Measurements from ENCODE around the gene POLK. TPM values are rescaled to one million over a fixed set of nuclear protein-coding genes. Genes with fewer than 3 reads are reported as not detected.

POLK gene
- total RNA-seq, 3 donors from 2014 or later: 25.7 to 28.0 (median 25.8) TPM

DNA sequence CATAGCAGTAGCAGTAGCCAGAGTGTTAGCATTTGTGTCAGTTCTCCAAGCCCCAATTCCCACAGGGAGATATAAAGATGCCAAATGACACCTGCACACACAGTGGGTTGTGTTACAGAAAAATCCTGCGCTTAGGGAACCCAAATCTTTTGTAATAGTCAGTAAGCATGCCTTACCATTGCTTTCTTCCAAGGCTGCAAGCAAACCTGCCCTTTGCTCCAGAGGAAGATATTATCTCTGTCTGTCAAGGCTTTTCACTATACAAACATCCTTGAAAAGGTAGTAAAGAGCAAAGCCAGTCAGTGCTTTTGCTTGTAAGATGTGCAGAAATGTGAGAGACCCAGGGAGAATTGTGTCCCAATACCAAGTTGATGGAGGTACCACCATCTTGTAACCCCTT lies 102.5 kb downstream of the POLK start:
- ATAC-seq (no peak), DNase-seq (no peak)
- H3K27me3 Mint-ChIP-seq (ENCODE audit: low read depth): peaks cover 6% of the 10 kb centered on the region
- H3K4me3 Mint-ChIP-seq: no peak overlapping the region
- H3K4me1 Mint-ChIP-seq (ENCODE audit: low read depth): peaks cover 5% of the 10 kb centered on the region
- peaks cover 2% of the 10 kb centered on the region for H3K36me3 Mint-ChIP-seq (ENCODE audit: insufficient read depth)
- no peaks in the 10 kb centered on the region for H3K9me3 Mint-ChIP-seq

DNA sequence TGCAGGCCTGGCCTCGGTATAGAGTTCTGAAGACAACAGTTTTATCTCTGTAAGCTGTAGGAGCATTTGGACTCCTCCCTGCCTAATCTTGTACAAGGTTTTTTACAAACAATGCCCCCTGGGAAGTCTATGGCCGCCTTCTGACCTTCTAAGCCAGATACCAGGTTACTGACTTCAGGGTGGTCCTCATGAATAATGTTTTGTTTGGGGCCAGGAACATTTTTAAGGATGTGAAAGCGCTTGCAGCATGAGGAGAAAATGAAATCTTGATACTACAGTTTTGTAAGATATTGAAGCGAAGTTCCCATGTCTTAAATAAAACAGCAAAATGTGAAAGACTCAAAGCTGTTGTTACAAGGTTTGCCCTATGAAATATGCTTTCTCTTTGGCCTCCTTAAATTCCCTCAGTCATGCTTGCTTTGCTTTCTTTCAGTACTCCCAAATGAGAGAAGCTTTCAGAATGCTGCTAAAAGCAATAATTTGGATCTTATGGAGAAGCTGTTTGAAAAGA lies 104.7 kb downstream of the POLK start:
- ATAC-seq: no peak
- DNase-seq: no peak
- no peaks in the 10 kb centered on the region for H3K36me3 Mint-ChIP-seq (ENCODE audit: insufficient read depth)
- H3K4me3 Mint-ChIP-seq: no peak overlapping the region
- H3K4me1 Mint-ChIP-seq (ENCODE audit: low read depth): no peaks in the 10 kb centered on the region
- no peaks in the 10 kb centered on the region for H3K9me3 Mint-ChIP-seq
- no peaks in the 10 kb centered on the region for H3K27me3 Mint-ChIP-seq (ENCODE audit: low read depth)

DNA sequence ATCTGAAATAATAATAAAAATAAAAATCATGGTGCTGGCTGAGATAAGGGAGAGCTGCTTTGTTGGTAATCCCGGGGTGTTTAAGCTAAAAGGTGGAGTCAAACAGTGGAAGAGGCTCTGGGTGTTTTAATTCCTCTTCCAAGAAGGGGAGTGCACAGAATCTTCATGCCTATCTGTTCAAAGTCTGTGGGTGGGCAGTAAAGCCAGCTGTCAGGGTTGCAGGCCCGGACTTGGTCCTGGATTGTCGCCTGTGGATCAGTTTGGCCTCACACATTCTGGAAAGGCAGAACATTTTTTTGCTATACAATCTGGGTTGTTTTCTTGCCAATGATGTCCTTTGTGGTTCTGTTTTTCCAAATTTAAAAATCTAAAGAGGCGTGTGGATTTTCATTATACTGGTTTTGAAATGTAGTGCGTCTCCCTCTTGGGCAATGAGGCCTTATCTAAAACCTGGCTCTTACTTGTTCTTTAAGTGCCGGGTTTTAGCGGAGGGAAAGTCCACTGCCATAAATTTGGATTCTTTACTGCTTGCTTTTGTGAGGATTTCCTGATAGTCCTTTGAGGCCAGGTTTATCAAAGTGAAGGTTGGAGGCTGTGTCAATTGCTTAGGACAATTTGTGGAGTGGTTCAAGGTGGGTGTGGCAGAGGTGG lies 105.4 kb downstream of the POLK start:
- H3K9me3 Mint-ChIP-seq: no peaks in the 10 kb centered on the region
- no peaks in the 10 kb centered on the region for H3K36me3 Mint-ChIP-seq (ENCODE audit: insufficient read depth)
- H3K4me1 Mint-ChIP-seq (ENCODE audit: low read depth): no peaks in the 10 kb centered on the region

DNA sequence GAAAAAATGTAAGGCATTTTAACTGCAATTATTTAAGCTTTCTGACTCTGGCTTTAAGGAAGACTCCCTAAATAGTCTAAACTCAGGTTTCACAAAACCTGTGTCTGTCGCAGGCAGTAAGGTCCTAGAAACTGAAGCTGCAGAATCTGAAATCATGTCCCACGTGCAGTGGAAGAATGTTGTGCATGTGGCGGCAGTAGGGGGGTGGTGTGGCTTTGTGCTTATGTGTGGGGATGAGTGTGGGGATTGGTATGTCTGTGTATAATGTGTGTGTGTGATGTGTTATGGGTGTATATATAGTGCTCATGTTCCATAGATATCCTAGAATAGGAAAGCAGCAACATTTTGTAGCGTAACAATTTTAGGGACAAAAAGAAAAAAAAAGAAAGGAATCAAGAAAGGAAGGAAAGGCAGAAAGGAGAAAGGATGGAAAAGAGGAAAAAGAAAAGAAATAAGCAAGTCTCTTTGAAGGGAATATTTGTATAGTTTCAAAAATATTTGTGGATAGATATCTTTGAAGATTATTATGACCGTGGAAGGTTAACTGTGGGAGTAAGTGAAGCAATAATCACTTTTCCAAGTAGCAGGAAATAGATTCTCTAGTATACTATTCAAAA lies 106.2 kb downstream of the POLK start:
- Mint-ChIP-seq H3K36me3 (ENCODE audit: insufficient read depth) (no peaks in the 10 kb centered on the region), H3K9me3 (no peaks in the 10 kb centered on the region), H3K27me3 (ENCODE audit: low read depth) (no peaks in the 10 kb centered on the region), H3K4me1 (ENCODE audit: low read depth) (no peaks in the 10 kb centered on the region), H3K4me3 (no peak overlapping the region)
- ATAC-seq: no peak
- no peak for DNase-seq

More for the DNA sequence above, 105.4 kb downstream of the POLK start:
- ATAC-seq: no peak
- Mint-ChIP-seq H3K4me3 (no peak overlapping the region), H3K27me3 (ENCODE audit: low read depth) (no peaks in the 10 kb centered on the region)
- no peak for DNase-seq

DNA sequence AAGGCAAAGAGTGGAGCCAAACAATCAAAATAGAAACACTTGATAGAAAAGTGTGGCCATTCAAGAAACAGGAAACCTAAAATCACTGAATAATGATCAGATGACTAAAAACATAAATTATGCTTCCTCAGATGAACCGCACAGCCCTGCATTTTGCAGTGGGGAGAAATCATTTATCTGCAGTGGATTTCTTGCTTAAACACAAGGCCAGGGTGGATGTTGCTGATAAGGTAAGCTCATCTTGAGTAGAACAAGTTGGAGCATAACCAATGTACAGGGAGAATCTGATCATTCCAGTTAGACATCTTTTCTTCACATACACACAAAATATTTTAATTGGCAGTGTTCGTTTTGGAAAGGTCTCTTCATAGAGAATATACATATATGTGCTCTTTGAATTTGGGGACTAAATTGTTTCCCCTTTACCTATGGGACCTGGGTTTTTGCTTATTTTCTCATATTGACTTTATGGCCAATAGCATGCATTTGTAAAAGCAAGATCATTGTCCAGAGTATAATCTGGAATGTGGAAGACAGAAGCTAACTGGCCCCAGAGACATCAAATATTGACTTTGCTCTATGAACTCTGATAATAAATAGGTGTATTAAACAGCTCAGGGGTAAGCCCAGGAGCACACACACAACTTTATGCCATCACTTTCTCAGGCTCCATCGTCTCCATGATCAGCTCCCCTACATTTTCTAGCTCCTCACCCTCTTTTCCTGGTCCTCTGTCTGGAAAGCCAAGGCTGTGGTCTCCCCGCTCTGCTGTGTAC lies 108.7 kb downstream of the POLK start:
- Mint-ChIP-seq H3K4me1 (ENCODE audit: low read depth) (no peaks in the 10 kb centered on the region), H3K27me3 (ENCODE audit: low read depth) (no peaks in the 10 kb centered on the region), H3K36me3 (ENCODE audit: insufficient read depth) (no peaks in the 10 kb centered on the region), H3K4me3 (no peak overlapping the region), H3K9me3 (no peaks in the 10 kb centered on the region)
- ATAC-seq (no peak), DNase-seq (no peak)

DNA sequence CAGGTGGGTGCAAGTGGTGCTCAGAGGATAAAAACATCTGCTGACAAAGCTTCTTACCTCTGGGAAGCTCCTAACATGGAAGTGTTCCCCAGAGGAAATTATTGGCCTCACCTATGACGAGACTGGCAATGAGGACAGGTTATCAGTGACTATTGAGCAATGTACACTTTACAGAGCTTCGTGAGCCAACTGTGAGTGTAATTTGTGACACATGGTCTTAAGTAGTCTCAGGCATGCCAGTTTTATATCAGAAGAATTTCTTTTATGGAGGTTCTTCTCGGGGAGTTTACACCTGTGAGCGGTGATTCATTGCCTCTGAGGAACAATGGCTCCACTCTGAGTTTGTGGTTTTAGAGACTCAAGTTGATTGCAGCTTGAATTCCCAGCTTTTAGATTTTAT lies 110.9 kb downstream of the POLK start:
- ATAC-seq: no peak
- Mint-ChIP-seq H3K4me1 (ENCODE audit: low read depth) (no peaks in the 10 kb centered on the region), H3K27me3 (ENCODE audit: low read depth) (no peaks in the 10 kb centered on the region)

DNA sequence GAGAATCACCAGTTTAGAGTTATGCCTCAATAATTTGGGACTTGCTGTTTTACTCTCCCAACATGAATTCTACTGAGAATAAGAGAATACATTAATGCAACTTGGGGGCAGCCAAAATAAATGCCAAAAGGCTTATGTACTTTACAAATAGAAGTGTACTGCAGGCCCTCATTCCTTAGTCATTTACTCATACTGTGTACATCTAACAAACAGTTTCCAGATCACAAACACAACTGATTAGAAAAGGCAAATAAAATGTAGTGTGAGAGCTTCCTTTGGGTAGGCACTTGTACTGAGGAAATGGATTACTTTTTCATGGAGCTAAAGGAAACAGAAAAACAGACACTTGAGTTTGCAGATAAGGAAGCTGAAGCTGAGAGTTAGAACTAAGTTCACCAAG lies 112.2 kb downstream of the POLK start:
- no peaks in the 10 kb centered on the region for H3K27me3 Mint-ChIP-seq (ENCODE audit: low read depth)
- no peak for ATAC-seq
- no peaks in the 10 kb centered on the region for H3K9me3 Mint-ChIP-seq
- peaks cover 2% of the 10 kb centered on the region for H3K36me3 Mint-ChIP-seq (ENCODE audit: insufficient read depth)
- H3K4me3 Mint-ChIP-seq: no peak overlapping the region
- DNase-seq: no peak
- H3K4me1 Mint-ChIP-seq (ENCODE audit: low read depth): no peaks in the 10 kb centered on the region

More for the DNA sequence above, 110.9 kb downstream of the POLK start:
- DNase-seq: no peak
- H3K4me3 Mint-ChIP-seq: no peak overlapping the region
- H3K9me3 Mint-ChIP-seq: no peaks in the 10 kb centered on the region
- H3K36me3 Mint-ChIP-seq (ENCODE audit: insufficient read depth): no peaks in the 10 kb centered on the region

DNA sequence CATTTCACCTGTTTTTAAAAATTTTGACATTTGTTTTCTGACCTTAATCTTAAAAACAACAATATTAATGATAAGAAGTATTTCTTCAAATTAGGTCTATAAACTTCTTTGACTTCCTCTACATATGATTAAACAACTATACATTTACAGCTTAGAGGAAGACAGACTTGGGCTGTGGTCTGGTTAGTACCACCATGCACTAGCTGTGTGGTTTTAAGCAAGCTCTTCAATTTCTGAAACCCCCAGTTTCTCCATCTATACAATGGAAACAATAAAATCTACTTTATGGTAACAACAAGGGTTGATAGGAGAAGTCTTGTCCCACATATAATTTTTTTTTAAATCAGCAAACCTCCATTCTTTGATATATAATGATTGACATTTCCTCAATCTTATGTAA lies 115.3 kb downstream of the POLK start:
- ATAC-seq (no peak), DNase-seq (no peak)
- Mint-ChIP-seq H3K4me1 (ENCODE audit: low read depth) (no peaks in the 10 kb centered on the region), H3K36me3 (ENCODE audit: insufficient read depth) (peaks cover 2% of the 10 kb centered on the region), H3K4me3 (no peak overlapping the region), H3K27me3 (ENCODE audit: low read depth) (no peaks in the 10 kb centered on the region), H3K9me3 (no peaks in the 10 kb centered on the region)

DNA sequence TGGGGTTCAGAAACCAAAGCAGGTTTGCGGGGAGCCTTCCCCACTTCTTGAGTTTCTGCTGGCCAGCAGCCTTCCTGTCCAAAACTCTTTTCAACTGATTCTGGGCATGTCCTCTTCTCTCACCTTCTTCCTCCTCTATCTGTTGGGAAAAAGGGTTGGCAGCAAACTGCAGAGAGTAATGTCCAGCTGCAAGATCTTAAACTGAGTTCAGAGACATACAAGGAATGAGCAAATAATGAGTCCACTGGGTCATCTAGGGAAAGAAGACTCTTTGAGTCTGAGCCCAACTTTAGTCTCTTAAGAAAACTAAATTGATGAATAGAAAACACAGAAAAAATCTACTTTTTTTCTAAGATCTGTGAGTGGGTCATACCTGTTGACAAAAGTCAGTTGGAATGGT lies 116.1 kb downstream of the POLK start:
- H3K4me1 Mint-ChIP-seq (ENCODE audit: low read depth): no peaks in the 10 kb centered on the region
- DNase-seq (no peak), ATAC-seq (no peak)

DNA sequence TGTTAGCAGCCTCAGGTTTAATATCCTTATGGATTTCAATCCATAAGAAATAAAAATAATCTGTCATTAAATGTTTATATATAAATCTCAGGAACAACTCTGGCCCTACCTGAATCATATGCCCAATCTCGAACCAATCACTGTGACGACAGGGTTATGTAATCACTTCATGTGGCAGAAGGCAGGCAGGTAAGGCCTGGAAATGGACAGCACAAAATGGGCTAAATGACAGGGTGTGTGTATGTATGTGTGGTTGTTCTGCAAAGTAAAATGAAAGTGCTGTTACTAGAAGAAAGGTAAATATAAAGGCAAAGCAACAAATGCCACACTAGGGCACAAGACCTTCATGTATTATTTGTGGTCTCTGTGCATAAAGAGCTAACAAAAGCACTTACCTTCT lies 119.2 kb downstream of the POLK start:
- ATAC-seq (no peak), DNase-seq (no peak)
- H3K4me1 Mint-ChIP-seq (ENCODE audit: low read depth): no peaks in the 10 kb centered on the region
- H3K36me3 Mint-ChIP-seq (ENCODE audit: insufficient read depth): peaks cover 3% of the 10 kb centered on the region
- no peak overlapping the region for H3K4me3 Mint-ChIP-seq
- peaks cover 5% of the 10 kb centered on the region for H3K9me3 Mint-ChIP-seq
- no peaks in the 10 kb centered on the region for H3K27me3 Mint-ChIP-seq (ENCODE audit: low read depth)

More for the DNA sequence above, 116.1 kb downstream of the POLK start:
- Mint-ChIP-seq H3K27me3 (ENCODE audit: low read depth) (no peaks in the 10 kb centered on the region), H3K4me3 (no peak overlapping the region), H3K36me3 (ENCODE audit: insufficient read depth) (peaks cover 2% of the 10 kb centered on the region), H3K9me3 (no peaks in the 10 kb centered on the region)

DNA sequence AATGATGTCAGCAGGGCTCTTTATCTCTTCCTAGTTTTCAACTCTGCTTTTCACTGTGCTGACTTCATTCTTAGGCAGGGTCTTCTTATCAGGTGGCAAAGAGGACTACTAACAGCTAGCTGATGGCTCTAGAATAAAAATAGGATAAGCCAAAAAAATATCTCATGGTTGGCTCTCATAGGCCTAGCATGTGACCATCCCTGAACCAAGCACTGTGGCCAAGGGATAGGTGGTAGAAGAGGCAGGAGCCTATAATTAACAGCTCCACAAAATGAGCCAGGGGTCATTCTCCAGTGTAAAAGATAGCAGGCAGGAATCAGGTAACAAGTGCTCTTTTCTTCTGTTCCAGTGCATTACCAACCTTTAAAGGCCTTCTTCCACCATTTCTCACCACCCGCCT lies 120.6 kb downstream of the POLK start:
- DNase-seq (no peak), ATAC-seq (no peak)
- Mint-ChIP-seq H3K4me3 (no peak overlapping the region), H3K4me1 (ENCODE audit: low read depth) (no peaks in the 10 kb centered on the region), H3K27me3 (ENCODE audit: low read depth) (no peaks in the 10 kb centered on the region), H3K9me3 (peaks cover 5% of the 10 kb centered on the region), H3K36me3 (ENCODE audit: insufficient read depth) (peaks cover 3% of the 10 kb centered on the region)

DNA sequence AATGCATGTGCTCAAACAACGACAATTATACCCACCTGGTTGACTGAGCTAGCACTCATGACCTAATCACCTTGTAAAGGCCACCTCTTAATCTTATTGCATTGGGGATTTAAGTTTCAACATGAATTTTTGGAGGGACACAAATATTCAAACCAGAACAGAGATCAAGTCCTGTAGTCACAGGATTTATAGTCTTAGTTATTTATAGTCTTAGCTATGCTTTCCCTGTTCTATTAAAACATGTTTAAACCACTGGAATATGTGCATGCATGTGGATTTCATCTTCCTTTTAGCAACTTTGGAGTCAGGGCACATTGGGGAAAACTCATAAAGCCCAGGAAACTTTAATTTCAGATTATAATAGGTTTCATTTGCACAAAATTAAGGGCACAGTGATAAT lies 126.3 kb downstream of the POLK start:
- DNase-seq (no peak), ATAC-seq (no peak)
- H3K9me3 Mint-ChIP-seq: peaks cover 5% of the 10 kb centered on the region
- H3K27me3 Mint-ChIP-seq (ENCODE audit: low read depth): no peaks in the 10 kb centered on the region
- H3K4me1 Mint-ChIP-seq (ENCODE audit: low read depth): no peaks in the 10 kb centered on the region
- H3K36me3 Mint-ChIP-seq (ENCODE audit: insufficient read depth): peaks cover 2% of the 10 kb centered on the region
- H3K4me3 Mint-ChIP-seq: no peak overlapping the region

DNA sequence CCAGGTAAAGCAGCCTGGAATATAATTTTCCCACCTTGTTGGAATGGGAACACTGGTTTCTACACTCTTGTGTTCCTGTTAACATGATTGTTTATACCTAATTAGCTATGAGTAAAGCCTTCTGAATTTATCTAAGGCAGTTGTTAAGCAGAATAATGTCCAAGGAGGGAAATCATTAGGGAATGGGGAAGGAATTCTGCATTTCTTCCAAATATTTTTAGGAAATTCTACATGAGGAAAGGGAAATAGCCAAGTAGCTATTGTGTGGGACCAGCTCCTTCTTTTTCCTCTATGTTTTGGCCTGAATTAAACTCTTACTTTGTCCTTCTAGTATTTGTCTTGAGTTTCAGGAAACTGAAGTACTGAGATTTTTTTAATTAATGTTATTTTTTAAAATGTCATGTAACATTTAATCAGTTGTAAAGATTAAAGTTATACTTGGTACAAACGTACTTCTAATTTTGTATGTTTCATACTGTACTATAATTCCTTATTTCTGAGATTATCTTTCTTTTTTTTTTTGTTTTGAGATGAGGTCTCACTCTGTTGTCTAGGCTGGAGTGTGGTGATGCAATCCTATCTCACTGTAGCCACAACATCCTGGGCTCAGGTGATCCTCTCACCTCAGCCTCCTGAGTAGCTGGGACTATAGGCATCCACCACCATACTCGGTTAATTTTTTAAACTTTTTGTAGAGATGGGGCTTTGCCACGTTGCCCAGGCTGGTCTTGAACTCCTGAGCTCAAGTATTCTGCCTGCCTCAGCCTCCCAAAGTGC lies 128.0 kb downstream of the POLK start:
- Mint-ChIP-seq H3K4me1 (ENCODE audit: low read depth) (no peaks in the 10 kb centered on the region), H3K9me3 (no peaks in the 10 kb centered on the region), H3K4me3 (no peak overlapping the region), H3K36me3 (ENCODE audit: insufficient read depth) (peaks cover 1% of the 10 kb centered on the region), H3K27me3 (ENCODE audit: low read depth) (no peaks in the 10 kb centered on the region)
- no peak for DNase-seq
- no peak for ATAC-seq

DNA sequence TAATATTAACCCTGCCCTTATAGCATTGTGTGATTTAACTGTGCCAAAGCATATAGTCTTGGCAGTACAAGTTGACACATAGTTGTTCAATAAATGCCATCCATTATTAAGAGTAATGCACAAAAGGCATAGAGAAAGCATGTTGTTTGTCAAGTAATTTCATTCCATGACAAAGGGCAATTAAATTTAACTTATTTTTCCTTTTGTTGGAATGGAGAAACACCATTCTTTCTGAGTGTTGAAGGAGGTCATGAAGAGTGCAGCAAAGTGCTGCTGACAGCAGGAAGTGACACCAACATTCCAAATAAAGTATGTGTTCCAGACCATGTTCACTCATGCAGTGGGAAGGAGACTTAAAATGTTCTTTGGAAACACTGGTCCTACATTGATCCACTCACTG lies 128.7 kb downstream of the POLK start:
- no peak overlapping the region for H3K4me3 Mint-ChIP-seq
- no peaks in the 10 kb centered on the region for H3K9me3 Mint-ChIP-seq
- no peaks in the 10 kb centered on the region for H3K27me3 Mint-ChIP-seq (ENCODE audit: low read depth)
- ATAC-seq (no peak), DNase-seq (no peak)
- H3K4me1 Mint-ChIP-seq (ENCODE audit: low read depth): no peaks in the 10 kb centered on the region
- H3K36me3 Mint-ChIP-seq (ENCODE audit: insufficient read depth): no peaks in the 10 kb centered on the region

Measured in activated T-cell treated with anti-CD3 and anti-CD28 coated beads, Interleukin-2, amount 50 U/mL, for 4 hours (primary cell).